Esophagus squamous epithelium (tissue), 5 donors: ENCODE data around the gene SYNGR2. TPM values are rescaled to one million over a fixed set of nuclear protein-coding genes. Genes with fewer than 3 reads are reported as not detected.
A peak's percentile ranks its signal among the peaks of the same experiment; 100 is the strongest.

Experiments
- DNase-seq: peaks from one replicate; lab custom pipeline; 2025; lab: John Stamatoyannopoulos, UW
- H3K27ac ChIP-seq, 4 donors: fragments of 200-600 bp; sonication (generic); one replicate each; pipeline ENCODE4 v1.5.1; 2016 to 2019; ENCODE audit warnings: mild to moderate bottlenecking in 1 of 4
- H3K27me3 ChIP-seq, 4 donors: fragments of 200-600 bp; sonication (generic); 1 replicate in 3 of 4; 2 replicates in 1 of 4; pipeline versions ENCODE4 v1.5.1 to v1.6.0; 2017 to 2021; ENCODE audit warnings: antibody characterized with exemption in 1 of 4
- H3K36me3 ChIP-seq, 3 donors: fragments of 200-600 bp; sonication (generic); one replicate each; pipeline ENCODE4 v1.5.1; 2016 to 2019
- H3K4me1 ChIP-seq, 3 donors: fragments of 200-600 bp; sonication (generic); one replicate each; pipeline ENCODE4 v1.5.1; 2017 to 2019
- H3K4me3 ChIP-seq, 4 donors: fragments of 200-600 bp; sonication (generic); 1 replicate in 3 of 4; 2 replicates in 1 of 4; pipeline ENCODE4 v1.5.1; 2016 to 2019; ENCODE audit warnings: mild to moderate bottlenecking in 2 of 4, moderate library complexity in 1 of 4
- H3K9me3 ChIP-seq, 3 donors: fragments of 200-600 bp; sonication (generic); one replicate each; pipeline ENCODE4 v1.5.1; 2016 to 2019
- CTCF ChIP-seq, 6 experiments: fragments of 450-650 bp in 4 of 6; fragments of 200-600 bp in 2 of 6; sonication (generic) in 2 of 6; IDR thresholded peaks; one replicate each; pipeline ENCODE4 v1.5.1; 2016 to 2019; ENCODE audit warnings: antibody characterized with exemption in 6 of 6, mild to moderate bottlenecking in 4 of 6, moderate library complexity in 4 of 6
- POLR2A ChIP-seq, 4 donors: fragments of 450-650 bp; IDR thresholded peaks; one replicate each; pipeline ENCODE4 v1.6.1; 2017; ENCODE audit warnings: antibody characterized with exemption in 4 of 4, mild to moderate bottlenecking in 4 of 4, moderate library complexity in 3 of 4
- WGBS, 2 donors: methylation state at CpG; one replicate each; pipeline ENCODE4 v1.1.5; 2018; 5-methylcytosine and 5-hydroxymethylcytosine counted together
- intact Hi-C: fragments of 100-400 bp; cut with DNase I; formaldehyde crosslinking; loops from one replicate; pipeline ENCODE4 v1.15.0; 2022
- total RNA-seq, 4 donors: library from RNA; depleted of rRNA; stranded (reverse); fragments of >200 nt; gene quantifications; one replicate each; pipeline ENCODE4 v1.1.0, GENCODE V29; 2016
- donor health status: DM: yes; HTN: yes; CAD: no.

SYNGR2 gene
- total RNA-seq, 4 donors from 2014 or later: 41.2 to 93.9 (median 75.7) TPM

- Histone ChIP-seq H3K27ac (peak overlapping the region; percentile 63 to 88 (median 80)), H3K9me3 (no peaks in the 10 kb centered on the region), H3K4me3 (peak overlapping the region; percentile 33 to 67 (median 48)), H3K4me1 (peaks cover 43 to 77% (median 55%) of the 10 kb centered on the region in 3 donors), H3K27me3 (peaks cover 0 to 18% (median 0%) of the 10 kb centered on the region in 4 donors), H3K36me3 (no peaks in the 10 kb centered on the region)
- DNase-seq: peak; percentile 50
- intact Hi-C loops: no loop called here
- TF ChIP-seq POLR2A (IDR thresholded peaks at IDR 0.05) (peak in 2 of 4 donors; percentile 44 to 55), CTCF (IDR thresholded peaks at IDR 0.05) (no peak)
- WGBS, 2 donors: 0% methylated on average over 1 of the region's 38 CpGs; no CpG with 5 or more reads in 1 of the 2 donors
Measured at GRCh38 chr17:78132084-78132676, 36.2 kb upstream of the SYNGR2 start.

GRCh38 chr17:78132767-78133178 lies 35.6 kb upstream of the SYNGR2 start:
- TF ChIP-seq CTCF (IDR thresholded peaks at IDR 0.05): no peak
- Histone ChIP-seq H3K4me1 (peaks cover 39 to 77% (median 50%) of the 10 kb centered on the region in 3 donors), H3K27ac (peak overlapping the region; percentile 63 to 88 (median 80)), H3K36me3 (no peaks in the 10 kb centered on the region), H3K27me3 (peaks cover 0 to 18% (median 0%) of the 10 kb centered on the region in 4 donors), H3K9me3 (no peaks in the 10 kb centered on the region), H3K4me3 (peak overlapping the region in 3 of 4 donors; percentile 45 to 67 (median 50))
- intact Hi-C loops: no loop called here
- no peak for DNase-seq
- WGBS, 2 donors: 48 to 67% methylated on average over 2 to 6 of the region's 9 CpGs

- peaks cover 0 to 16% (median 0%) of the 10 kb centered on the region in 4 donors for H3K27me3 ChIP-seq
- TF ChIP-seq POLR2A (IDR thresholded peaks at IDR 0.05) (no peak), CTCF (IDR thresholded peaks at IDR 0.05) (no peak)
- H3K36me3 ChIP-seq: no peaks in the 10 kb centered on the region
- DNase-seq: no peak
- H3K4me3 ChIP-seq: peak overlapping the region in 1 of 4 donors; percentile 50
- peak overlapping the region in 1 of 4 donors; percentile 12 for H3K27ac ChIP-seq
- H3K4me1 ChIP-seq: peaks cover 37 to 77% (median 46%) of the 10 kb centered on the region in 3 donors
- H3K9me3 ChIP-seq: no peaks in the 10 kb centered on the region
- WGBS, 2 donors: 89 to 100% methylated on average over 11 to 12 of the region's 30 CpGs
- intact Hi-C loops: no loop called here
Measured at GRCh38 chr17:78133179-78133951, 35.0 kb upstream of the SYNGR2 start.

- intact Hi-C loops: no loop called here
- Histone ChIP-seq H3K4me3 (no peak overlapping the region), H3K27ac (peak overlapping the region in 1 of 4 donors; percentile 12), H3K4me1 (peaks cover 32 to 77% (median 39%) of the 10 kb centered on the region in 3 donors), H3K27me3 (peaks cover 0 to 16% (median 0%) of the 10 kb centered on the region in 4 donors), H3K9me3 (no peaks in the 10 kb centered on the region), H3K36me3 (no peaks in the 10 kb centered on the region)
- TF ChIP-seq CTCF (IDR thresholded peaks at IDR 0.05) (peak; percentile 27 to 70 (median 56)), POLR2A (IDR thresholded peaks at IDR 0.05) (no peak)
- DNase-seq: no peak
- WGBS, 2 donors: 57 to 73% methylated on average over 18 to 27 of the region's 39 CpGs
Measured at GRCh38 chr17:78133971-78134898, 34.1 kb upstream of the SYNGR2 start.
